Measurements from ENCODE around the gene TPM3. TPM values are rescaled to one million over a fixed set of nuclear protein-coding genes. Genes with fewer than 3 reads are reported as not detected.

Gene TPM3
- total and polyA plus RNA-seq, 9 of the 15 experiments (the other 6 are each of a cell fraction or from before 2014, with no cell fraction given) = 202 to 604 (median 421) TPM

GRCh38 chr1:154186852-154187501 is 4.9 kb downstream of the TPM3 start (continued):
- TF ChIP-seq HBP1 (CRISPR knock-in tag; IDR thresholded peaks at IDR 0.05) (no peak), ZNF644 (tag; IDR thresholded peaks at IDR 0.05; ENCODE audit: low read depth) (no peak), CCNT2 (IDR thresholded peaks at IDR 0.05; ENCODE audit: borderline replicate concordance, extremely low read depth, insufficient read length, low read depth, low read length) (no peak), ZNF384 (IDR thresholded peaks at IDR 0.05; ENCODE audit: low read depth, low read length) (peak; percentile 50; the same call in 1 of the 2 replicates), C11orf30 (IDR thresholded peaks at IDR 0.05; ENCODE audit: low read depth) (peak; percentile 43; the same call in 1 of the 2 replicates), ETV5 (CRISPR knock-in tag; IDR thresholded peaks at IDR 0.05; ENCODE audit: low read depth) (no peak), ARNT (IDR thresholded peaks at IDR 0.05) (peak in 1 of 2 experiments; percentile 90; a peak in 3 of 4 replicates), ZFP1 (CRISPR knock-in tag; IDR thresholded peaks at IDR 0.05) (no peak), SPI1 (IDR thresholded peaks at IDR 0.05; ENCODE audit: borderline replicate concordance, low read depth, low read length) (no peak), TFAP4 (CRISPR knock-in tag; IDR thresholded peaks at IDR 0.05; ENCODE audit: borderline replicate concordance) (no peak), ARID4B (CRISPR knock-in tag; IDR thresholded peaks at IDR 0.05) (no peak), GABPB2 (CRISPR knock-in tag; conservative IDR thresholded peaks at IDR 0.05) (no peak), PPARD (CRISPR knock-in tag; IDR thresholded peaks at IDR 0.05) (no peak), TEAD2 (tag; IDR thresholded peaks at IDR 0.05) (no peak), SMARCE1 (IDR thresholded peaks at IDR 0.05) (peak; percentile 81), PHF21A (IDR thresholded peaks at IDR 0.05; ENCODE audit: borderline replicate concordance, low read depth) (no peak), SIN3A (IDR thresholded peaks at IDR 0.05; ENCODE audit: borderline replicate concordance in 2 of 2, control insufficient read depth in 1 of 2, low read depth in 2 of 2, low read length in 2 of 2) (no peak), SMAD4 (CRISPR knock-in tag; conservative IDR thresholded peaks at IDR 0.05) (peak; percentile 58)
- TF ChIP-seq, protein P1, sequence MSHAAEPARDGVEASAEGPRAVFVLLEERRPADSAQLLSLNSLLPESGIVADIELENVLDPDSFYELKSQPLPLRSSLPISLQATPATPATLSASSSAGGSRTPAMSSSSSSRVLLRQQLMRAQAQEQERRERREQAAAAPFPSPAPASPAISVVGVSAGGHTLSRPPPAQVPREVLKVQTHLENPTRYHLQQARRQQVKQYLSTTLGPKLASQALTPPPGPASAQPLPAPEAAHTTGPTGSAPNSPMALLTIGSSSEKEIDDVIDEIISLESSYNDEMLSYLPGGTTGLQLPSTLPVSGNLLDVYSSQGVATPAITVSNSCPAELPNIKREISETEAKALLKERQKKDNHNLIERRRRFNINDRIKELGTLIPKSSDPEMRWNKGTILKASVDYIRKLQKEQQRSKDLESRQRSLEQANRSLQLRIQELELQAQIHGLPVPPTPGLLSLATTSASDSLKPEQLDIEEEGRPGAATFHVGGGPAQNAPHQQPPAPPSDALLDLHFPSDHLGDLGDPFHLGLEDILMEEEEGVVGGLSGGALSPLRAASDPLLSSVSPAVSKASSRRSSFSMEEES (CRISPR knock-in tag; IDR thresholded peaks at IDR 0.05) = no peak

Measured in K562 (cell line).